ENCODE data around the gene PUS1.

DNA sequence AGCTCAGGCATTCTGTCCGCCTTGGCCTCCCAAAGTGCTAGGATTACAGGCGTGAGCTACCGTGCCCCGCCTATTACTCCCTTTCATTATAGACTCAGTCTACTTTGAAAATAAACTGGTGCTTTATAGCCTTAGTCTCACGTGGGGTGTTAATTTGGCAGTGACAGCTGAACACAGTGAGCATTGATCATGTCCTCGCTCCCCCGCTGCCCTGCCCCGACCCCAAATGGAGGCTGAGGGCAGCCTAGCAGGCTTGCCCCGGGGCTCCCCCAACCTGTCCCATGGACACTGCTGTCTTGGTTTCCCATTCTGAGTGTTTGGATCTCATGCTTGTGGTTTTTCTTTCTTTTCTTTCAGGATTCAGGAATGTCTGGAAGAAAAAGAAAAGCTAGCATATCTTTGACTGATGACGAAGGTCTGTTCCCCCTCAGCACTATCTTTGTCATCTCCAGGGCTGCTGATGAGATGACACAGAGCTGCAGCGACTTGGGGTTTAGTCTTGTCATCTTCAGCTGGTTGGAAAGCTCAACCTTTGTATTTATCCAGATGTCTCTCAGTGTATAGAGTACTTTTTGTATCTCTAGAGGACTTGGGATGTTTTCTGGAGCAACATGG is 62.8 kb downstream of the PUS1 start:
- TF ChIP-seq, protein P1, sequence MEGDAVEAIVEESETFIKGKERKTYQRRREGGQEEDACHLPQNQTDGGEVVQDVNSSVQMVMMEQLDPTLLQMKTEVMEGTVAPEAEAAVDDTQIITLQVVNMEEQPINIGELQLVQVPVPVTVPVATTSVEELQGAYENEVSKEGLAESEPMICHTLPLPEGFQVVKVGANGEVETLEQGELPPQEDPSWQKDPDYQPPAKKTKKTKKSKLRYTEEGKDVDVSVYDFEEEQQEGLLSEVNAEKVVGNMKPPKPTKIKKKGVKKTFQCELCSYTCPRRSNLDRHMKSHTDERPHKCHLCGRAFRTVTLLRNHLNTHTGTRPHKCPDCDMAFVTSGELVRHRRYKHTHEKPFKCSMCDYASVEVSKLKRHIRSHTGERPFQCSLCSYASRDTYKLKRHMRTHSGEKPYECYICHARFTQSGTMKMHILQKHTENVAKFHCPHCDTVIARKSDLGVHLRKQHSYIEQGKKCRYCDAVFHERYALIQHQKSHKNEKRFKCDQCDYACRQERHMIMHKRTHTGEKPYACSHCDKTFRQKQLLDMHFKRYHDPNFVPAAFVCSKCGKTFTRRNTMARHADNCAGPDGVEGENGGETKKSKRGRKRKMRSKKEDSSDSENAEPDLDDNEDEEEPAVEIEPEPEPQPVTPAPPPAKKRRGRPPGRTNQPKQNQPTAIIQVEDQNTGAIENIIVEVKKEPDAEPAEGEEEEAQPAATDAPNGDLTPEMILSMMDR (IDR thresholded peaks at IDR 0.05), result no peak
- no peak for TF ChIP-seq POLR2A (IDR thresholded peaks at IDR 0.05)
